SK-N-SH treated with all-trans-retinoic acid at 6 μM for 48 hours (cell line): ENCODE results near the gene SFXN2.

Experiments used
- ARNTL ChIP-seq: fragments of 450-650 bp; formaldehyde crosslinking; IDR thresholded peaks from 2 replicates; pipeline ENCODE4 v1.5.0; 2020; ENCODE audit warnings: low read depth, mild to moderate bottlenecking, moderate library complexity, borderline replicate concordance
- ESRRG ChIP-seq: fragments of 250-450 bp; sonication (Bioruptor Pico); IDR thresholded peaks from 2 replicates; pipeline ENCODE4 v1.6.1; 2021; ENCODE audit warnings: mild to moderate bottlenecking
- ISL1 ChIP-seq: fragments of 250-450 bp; sonication (Bioruptor Pico); IDR thresholded peaks from 2 replicates; pipeline ENCODE4 v2.1.2; 2022; ENCODE audit warnings: mild to moderate bottlenecking, moderate library complexity
- PATZ1 ChIP-seq: fragments of 250-450 bp; sonication (Bioruptor Pico); IDR thresholded peaks from 2 replicates; pipeline ENCODE4 v1.8.0; 2020; ENCODE audit warnings: mild to moderate bottlenecking, moderate library complexity, borderline replicate concordance
- RARB ChIP-seq: fragments of 250-450 bp; sonication (Bioruptor Pico); IDR thresholded peaks from 2 replicates; pipeline ENCODE4 v1.8.0; 2021; ENCODE audit warnings: mild to moderate bottlenecking, moderate library complexity
- ZFP3 ChIP-seq: fragments of 250-450 bp; sonication (Bioruptor Pico); IDR thresholded peaks from 2 replicates; pipeline ENCODE4 v1.5.0; 2020; ENCODE audit warnings: mild to moderate bottlenecking, moderate library complexity
- ZFP30 ChIP-seq: fragments of 450-650 bp; formaldehyde crosslinking; IDR thresholded peaks from 2 replicates; pipeline ENCODE4 v1.5.0; 2022; ENCODE audit warnings: mild to moderate bottlenecking, moderate library complexity
- ZNF565 ChIP-seq: fragments of 450-650 bp; formaldehyde crosslinking; conservative IDR thresholded peaks from 2 replicates; pipeline ENCODE4 v1.5.0; 2020; ENCODE audit warnings: low read depth, mild to moderate bottlenecking, moderate library complexity
- TF ChIP-seq, protein P1 (sequence below): fragments of 250-450 bp; sonication (Bioruptor Pico); IDR thresholded peaks from 2 replicates; pipeline ENCODE4 v1.8.0; 2021; ENCODE audit warnings: low read depth, mild to moderate bottlenecking, moderate library complexity, borderline replicate concordance
- TF ChIP-seq, protein P2 (sequence below): fragments of 250-450 bp; sonication (Bioruptor Pico); IDR thresholded peaks from 2 replicates; pipeline ENCODE4 v1.5.1; 2021; ENCODE audit warnings: mild to moderate bottlenecking, moderate library complexity

- TF ChIP-seq RARB, result no peak
- TF ChIP-seq, protein P1, sequence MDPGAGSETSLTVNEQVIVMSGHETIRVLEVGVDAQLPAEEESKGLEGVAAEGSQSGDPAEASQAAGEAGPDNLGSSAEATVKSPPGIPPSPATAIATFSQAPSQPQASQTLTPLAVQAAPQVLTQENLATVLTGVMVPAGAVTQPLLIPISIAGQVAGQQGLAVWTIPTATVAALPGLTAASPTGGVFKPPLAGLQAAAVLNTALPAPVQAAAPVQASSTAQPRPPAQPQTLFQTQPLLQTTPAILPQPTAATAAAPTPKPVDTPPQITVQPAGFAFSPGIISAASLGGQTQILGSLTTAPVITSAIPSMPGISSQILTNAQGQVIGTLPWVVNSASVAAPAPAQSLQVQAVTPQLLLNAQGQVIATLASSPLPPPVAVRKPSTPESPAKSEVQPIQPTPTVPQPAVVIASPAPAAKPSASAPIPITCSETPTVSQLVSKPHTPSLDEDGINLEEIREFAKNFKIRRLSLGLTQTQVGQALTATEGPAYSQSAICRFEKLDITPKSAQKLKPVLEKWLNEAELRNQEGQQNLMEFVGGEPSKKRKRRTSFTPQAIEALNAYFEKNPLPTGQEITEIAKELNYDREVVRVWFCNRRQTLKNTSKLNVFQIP (CRISPR knock-in tag), result no peak
- no peak for TF ChIP-seq ZNF565 (CRISPR knock-in tag)
- no peak for TF ChIP-seq ISL1 (CRISPR knock-in tag)
- TF ChIP-seq PATZ1 (CRISPR knock-in tag), result no peak
- no peak for TF ChIP-seq ARNTL (CRISPR knock-in tag)
- no peak for TF ChIP-seq ZFP3 (CRISPR knock-in tag)
- TF ChIP-seq, protein P2, sequence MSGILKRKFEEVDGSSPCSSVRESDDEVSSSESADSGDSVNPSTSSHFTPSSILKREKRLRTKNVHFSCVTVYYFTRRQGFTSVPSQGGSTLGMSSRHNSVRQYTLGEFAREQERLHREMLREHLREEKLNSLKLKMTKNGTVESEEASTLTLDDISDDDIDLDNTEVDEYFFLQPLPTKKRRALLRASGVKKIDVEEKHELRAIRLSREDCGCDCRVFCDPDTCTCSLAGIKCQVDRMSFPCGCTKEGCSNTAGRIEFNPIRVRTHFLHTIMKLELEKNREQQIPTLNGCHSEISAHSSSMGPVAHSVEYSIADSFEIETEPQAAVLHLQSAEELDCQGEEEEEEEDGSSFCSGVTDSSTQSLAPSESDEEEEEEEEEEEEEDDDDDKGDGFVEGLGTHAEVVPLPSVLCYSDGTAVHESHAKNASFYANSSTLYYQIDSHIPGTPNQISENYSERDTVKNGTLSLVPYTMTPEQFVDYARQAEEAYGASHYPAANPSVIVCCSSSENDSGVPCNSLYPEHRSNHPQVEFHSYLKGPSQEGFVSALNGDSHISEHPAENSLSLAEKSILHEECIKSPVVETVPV (CRISPR knock-in tag), result no peak
- no peak for TF ChIP-seq ZFP30 (CRISPR knock-in tag)
- TF ChIP-seq ESRRG (CRISPR knock-in tag), result no peak
Observed at GRCh38 chr10:102718220-102718619, 3.8 kb downstream of the SFXN2 start.
